SK-N-SH treated with all-trans-retinoic acid at 6 μM for 48 hours (cell line): ENCODE measurements around the gene TRAF7.

ENCODE experiments used
- ARNTL ChIP-seq: fragments of 450-650 bp; formaldehyde crosslinking; IDR thresholded peaks from 2 replicates; pipeline ENCODE4 v1.5.0; 2020; ENCODE audit warnings: low read depth, mild to moderate bottlenecking, moderate library complexity, borderline replicate concordance
- ISL1 ChIP-seq: fragments of 250-450 bp; sonication (Bioruptor Pico); IDR thresholded peaks from 2 replicates; pipeline ENCODE4 v2.1.2; 2022; ENCODE audit warnings: mild to moderate bottlenecking, moderate library complexity
- PATZ1 ChIP-seq: fragments of 250-450 bp; sonication (Bioruptor Pico); IDR thresholded peaks from 2 replicates; pipeline ENCODE4 v1.8.0; 2020; ENCODE audit warnings: mild to moderate bottlenecking, moderate library complexity, borderline replicate concordance
- SNAI2 ChIP-seq: fragments of 250-450 bp; sonication (Bioruptor Pico); IDR thresholded peaks from 2 replicates; pipeline ENCODE4 v1.5.0; 2020; ENCODE audit warnings: mild to moderate bottlenecking, moderate library complexity
- TOX ChIP-seq: fragments of 250-450 bp; sonication (Bioruptor Pico); IDR thresholded peaks from 2 replicates; pipeline ENCODE4 v1.8.0; 2021; ENCODE audit warnings: mild to moderate bottlenecking, moderate library complexity, borderline replicate concordance
- TSHZ2 ChIP-seq: fragments of 250-450 bp; sonication (Bioruptor Pico); IDR thresholded peaks from 2 replicates; pipeline ENCODE4 v1.5.0; 2020; ENCODE audit warnings: mild to moderate bottlenecking, moderate library complexity
- ZFP3 ChIP-seq: fragments of 250-450 bp; sonication (Bioruptor Pico); IDR thresholded peaks from 2 replicates; pipeline ENCODE4 v1.5.0; 2020; ENCODE audit warnings: mild to moderate bottlenecking, moderate library complexity

- TF ChIP-seq ISL1: no peak
- no peak for TF ChIP-seq PATZ1 (CRISPR knock-in tag)
- TF ChIP-seq TSHZ2 (CRISPR knock-in tag): no peak
- TF ChIP-seq TOX (CRISPR knock-in tag): no peak
- TF ChIP-seq SNAI2 (CRISPR knock-in tag): no peak
- TF ChIP-seq ARNTL: no peak
- no peak for TF ChIP-seq ZFP3 (CRISPR knock-in tag)
Measured at GRCh38 chr16:2198283-2198682, 42.7 kb downstream of the TRAF7 start.
